HepG2 (cell line): ENCODE results near the gene DNAL4. TPM values are rescaled to one million over a fixed set of nuclear protein-coding genes. Genes with fewer than 3 reads are reported as not detected.
A peak's percentile ranks its signal among the peaks of the same experiment; 100 is the strongest.

Experiments used
- CC2D1A ChIP-seq: sonication (generic); formaldehyde crosslinking; IDR thresholded peaks from 2 replicates; pipeline ENCODE4 v1.8.1; 2023; ENCODE audit warnings: mild to moderate bottlenecking, missing genetic modification reagents
- ELF4 ChIP-seq: sonication (generic); formaldehyde crosslinking; IDR thresholded peaks from 2 replicates; pipeline ENCODE4 v1.5.0; 2020; ENCODE audit warnings: missing genetic modification reagents, mild to moderate bottlenecking, moderate library complexity, borderline replicate concordance
- FOXM1 ChIP-seq: sonication (generic); formaldehyde crosslinking; IDR thresholded peaks from 2 replicates; pipeline ENCODE4 v1.5.0; 2020; ENCODE audit warnings: missing genetic modification reagents
- JARID2 ChIP-seq: sonication (generic); formaldehyde crosslinking; IDR thresholded peaks from 2 replicates; pipeline ENCODE4 v1.8.1; 2023; ENCODE audit warnings: missing genetic modification reagents, inconsistent platforms; ENCODE audit not compliant: insufficient replicate concordance
- KDM5B ChIP-seq: sonication (generic); formaldehyde crosslinking; IDR thresholded peaks from 2 replicates; pipeline ENCODE4 v1.4.0; 2020; ENCODE audit warnings: missing genetic modification reagents, mild to moderate bottlenecking, borderline replicate concordance
- MBNL3 ChIP-seq: fragments of 250-450 bp; sonication (Bioruptor Pico); conservative IDR thresholded peaks from 2 replicates; pipeline ENCODE4 v1.8.0; 2022; ENCODE audit warnings: mild to moderate bottlenecking, inconsistent platforms
- NPAS2 ChIP-seq: sonication (generic); formaldehyde crosslinking; IDR thresholded peaks from 2 replicates; pipeline ENCODE4 v1.8.0; 2022; ENCODE audit warnings: mild to moderate bottlenecking, missing genetic modification reagents, borderline replicate concordance
- SKI ChIP-seq: fragments of 450-650 bp; IDR thresholded peaks from one replicate; pipeline ENCODE4 v1.6.1; 2018; ENCODE audit warnings: mild to moderate bottlenecking; ENCODE audit not compliant: partially characterized antibody
- ZNF367 ChIP-seq: sonication (generic); formaldehyde crosslinking; IDR thresholded peaks from 2 replicates; pipeline ENCODE4 v1.4.0; 2020; ENCODE audit warnings: missing genetic modification reagents, borderline replicate concordance
- ZNF619 ChIP-seq: sonication (generic); formaldehyde crosslinking; IDR thresholded peaks from 2 replicates; pipeline ENCODE4 v1.4.0; 2020; ENCODE audit warnings: mild to moderate bottlenecking, missing genetic modification reagents
- ZNF670 ChIP-seq: sonication (generic); formaldehyde crosslinking; IDR thresholded peaks from 2 replicates; pipeline ENCODE4 v1.8.0; 2022; ENCODE audit warnings: mild to moderate bottlenecking, missing genetic modification reagents, borderline replicate concordance
- ZNF790 ChIP-seq: sonication (generic); formaldehyde crosslinking; IDR thresholded peaks from 2 replicates; pipeline ENCODE4 v1.8.0; 2022; ENCODE audit warnings: missing genetic modification reagents, mild to moderate bottlenecking, borderline replicate concordance
- polyA plus RNA-seq, 8 experiments: library from polyadenylated mRNA; depleted of rRNA in 3 of 8; stranded (reverse) in 7 of 8; unstranded in 1 of 8; fragments of >200 nt; fragmentation: Illumina TruSeq in 4 of 8; extraction: Trizol in 4 of 8; gene quantifications; 2 replicates each; pipeline versions ENCODE4 v1.2.1 to v1.2.3, GENCODE V29; 2011 to 2016; ENCODE audit warnings: low read depth in 4 of 8, missing spikeins in 1 of 8, mixed read lengths in 1 of 8; ENCODE audit not compliant: insufficient read depth in 1 of 8
- total RNA-seq, 5 experiments: library from RNA; depleted of rRNA; stranded (reverse); fragments of >200 nt; fragmentation: Illumina TruSeq; extraction: Trizol; gene quantifications; 2 replicates each; pipeline ENCODE4 v1.2.3, GENCODE V29; 2016; ENCODE audit warnings: low read depth in 1 of 5
- TF ChIP-seq, protein P1 (sequence below): sonication (generic); formaldehyde crosslinking; IDR thresholded peaks from 2 replicates; pipeline ENCODE4 v1.8.0; 2022; ENCODE audit warnings: mild to moderate bottlenecking, missing genetic modification reagents
- TF ChIP-seq, protein P2 (sequence below): sonication (generic); formaldehyde crosslinking; IDR thresholded peaks from 2 replicates; pipeline ENCODE4 v1.4.0; 2020; ENCODE audit warnings: mild to moderate bottlenecking, missing genetic modification reagents
- TF ChIP-seq, protein P3 (sequence below): sonication (generic); formaldehyde crosslinking; IDR thresholded peaks from 2 replicates; pipeline ENCODE4 v1.4.0; 2020; ENCODE audit warnings: missing genetic modification reagents, borderline replicate concordance
- TF ChIP-seq, protein P4 (sequence below): sonication (generic); formaldehyde crosslinking; IDR thresholded peaks from 2 replicates; pipeline ENCODE4 v1.4.0; 2020; ENCODE audit warnings: missing genetic modification reagents
- TF ChIP-seq, protein P5 (sequence below): sonication (generic); formaldehyde crosslinking; IDR thresholded peaks from 2 replicates; pipeline ENCODE4 v1.4.0; 2020; ENCODE audit warnings: missing genetic modification reagents
- TF ChIP-seq, protein P6 (sequence below): IDR thresholded peaks from 2 replicates; pipeline ENCODE4 v1.6.1; 2016; ENCODE audit warnings: low read depth, borderline replicate concordance
- TF ChIP-seq, protein P7 (sequence below): sonication (generic); formaldehyde crosslinking; IDR thresholded peaks from 2 replicates; pipeline ENCODE4 v1.4.0; 2020; ENCODE audit warnings: missing genetic modification reagents; ENCODE audit errors: not compliant biosample characterization

DNAL4 gene
- total and polyA plus RNA-seq, 2 of the 13 experiments (the other 11 are each of a cell fraction or from before 2014, with no cell fraction given): 8.0 to 10.7 TPM

DNA sequence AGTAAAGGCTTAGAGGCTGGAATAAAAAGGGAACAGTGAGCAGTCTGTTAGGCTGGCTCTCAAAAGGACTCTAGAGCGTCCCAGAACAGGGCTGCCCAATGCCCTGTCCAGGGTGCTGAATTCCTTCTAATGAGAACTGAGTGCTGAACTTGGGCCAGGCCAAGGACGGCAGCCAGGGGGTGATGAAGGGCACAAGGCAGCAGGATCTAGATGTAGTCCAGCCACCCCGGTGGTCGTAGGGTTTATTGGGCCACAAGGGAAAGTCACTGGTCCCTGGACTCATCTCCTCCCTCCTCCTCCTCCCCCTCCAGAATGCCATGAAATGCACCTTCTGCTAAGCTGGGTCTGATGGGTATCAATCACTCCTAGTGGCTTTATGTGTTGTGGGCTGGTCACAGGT lies 30.6 kb upstream of the DNAL4 start (continued):
- TF ChIP-seq ZNF790 (CRISPR knock-in tag) (no peak; the same call in 1 of the 2 replicates), ZNF670 (no peak), MBNL3 (CRISPR knock-in tag) (no peak), SKI (no peak), ELF4 (no peak), NPAS2 (CRISPR knock-in tag) (no peak), ZNF619 (CRISPR knock-in tag) (no peak), JARID2 (no peak), KDM5B (CRISPR knock-in tag) (0 out of 2 replicates have a peak, but pooled peaks have one; percentile 26), CC2D1A (CRISPR knock-in tag) (no peak), ZNF367 (CRISPR knock-in tag) (peak; percentile 48; the same call in 1 of the 2 replicates), FOXM1 (no peak)
- TF ChIP-seq, protein P1, sequence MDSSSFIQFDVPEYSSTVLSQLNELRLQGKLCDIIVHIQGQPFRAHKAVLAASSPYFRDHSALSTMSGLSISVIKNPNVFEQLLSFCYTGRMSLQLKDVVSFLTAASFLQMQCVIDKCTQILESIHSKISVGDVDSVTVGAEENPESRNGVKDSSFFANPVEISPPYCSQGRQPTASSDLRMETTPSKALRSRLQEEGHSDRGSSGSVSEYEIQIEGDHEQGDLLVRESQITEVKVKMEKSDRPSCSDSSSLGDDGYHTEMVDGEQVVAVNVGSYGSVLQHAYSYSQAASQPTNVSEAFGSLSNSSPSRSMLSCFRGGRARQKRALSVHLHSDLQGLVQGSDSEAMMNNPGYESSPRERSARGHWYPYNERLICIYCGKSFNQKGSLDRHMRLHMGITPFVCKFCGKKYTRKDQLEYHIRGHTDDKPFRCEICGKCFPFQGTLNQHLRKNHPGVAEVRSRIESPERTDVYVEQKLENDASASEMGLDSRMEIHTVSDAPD (CRISPR knock-in tag): no peak
- TF ChIP-seq, protein P2, sequence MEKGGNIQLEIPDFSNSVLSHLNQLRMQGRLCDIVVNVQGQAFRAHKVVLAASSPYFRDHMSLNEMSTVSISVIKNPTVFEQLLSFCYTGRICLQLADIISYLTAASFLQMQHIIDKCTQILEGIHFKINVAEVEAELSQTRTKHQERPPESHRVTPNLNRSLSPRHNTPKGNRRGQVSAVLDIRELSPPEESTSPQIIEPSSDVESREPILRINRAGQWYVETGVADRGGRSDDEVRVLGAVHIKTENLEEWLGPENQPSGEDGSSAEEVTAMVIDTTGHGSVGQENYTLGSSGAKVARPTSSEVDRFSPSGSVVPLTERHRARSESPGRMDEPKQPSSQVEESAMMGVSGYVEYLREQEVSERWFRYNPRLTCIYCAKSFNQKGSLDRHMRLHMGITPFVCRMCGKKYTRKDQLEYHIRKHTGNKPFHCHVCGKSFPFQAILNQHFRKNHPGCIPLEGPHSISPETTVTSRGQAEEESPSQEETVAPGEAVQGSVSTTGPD: no peak
- TF ChIP-seq, protein P3, sequence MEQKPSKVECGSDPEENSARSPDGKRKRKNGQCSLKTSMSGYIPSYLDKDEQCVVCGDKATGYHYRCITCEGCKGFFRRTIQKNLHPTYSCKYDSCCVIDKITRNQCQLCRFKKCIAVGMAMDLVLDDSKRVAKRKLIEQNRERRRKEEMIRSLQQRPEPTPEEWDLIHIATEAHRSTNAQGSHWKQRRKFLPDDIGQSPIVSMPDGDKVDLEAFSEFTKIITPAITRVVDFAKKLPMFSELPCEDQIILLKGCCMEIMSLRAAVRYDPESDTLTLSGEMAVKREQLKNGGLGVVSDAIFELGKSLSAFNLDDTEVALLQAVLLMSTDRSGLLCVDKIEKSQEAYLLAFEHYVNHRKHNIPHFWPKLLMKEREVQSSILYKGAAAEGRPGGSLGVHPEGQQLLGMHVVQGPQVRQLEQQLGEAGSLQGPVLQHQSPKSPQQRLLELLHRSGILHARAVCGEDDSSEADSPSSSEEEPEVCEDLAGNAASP: peak; percentile 80; the same call in 1 of the 2 replicates
- TF ChIP-seq, protein P4, sequence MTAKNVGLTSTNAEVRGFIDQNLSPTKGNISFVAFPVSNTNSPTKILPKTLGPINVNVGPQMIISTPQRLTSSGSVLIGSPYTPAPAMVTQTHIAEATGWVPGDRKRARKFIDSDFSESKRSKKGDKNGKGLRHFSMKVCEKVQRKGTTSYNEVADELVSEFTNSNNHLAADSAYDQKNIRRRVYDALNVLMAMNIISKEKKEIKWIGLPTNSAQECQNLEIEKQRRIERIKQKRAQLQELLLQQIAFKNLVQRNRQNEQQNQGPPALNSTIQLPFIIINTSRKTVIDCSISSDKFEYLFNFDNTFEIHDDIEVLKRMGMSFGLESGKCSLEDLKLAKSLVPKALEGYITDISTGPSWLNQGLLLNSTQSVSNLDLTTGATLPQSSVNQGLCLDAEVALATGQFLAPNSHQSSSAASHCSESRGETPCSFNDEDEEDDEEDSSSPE (CRISPR knock-in tag): no peak
- TF ChIP-seq, protein P5, sequence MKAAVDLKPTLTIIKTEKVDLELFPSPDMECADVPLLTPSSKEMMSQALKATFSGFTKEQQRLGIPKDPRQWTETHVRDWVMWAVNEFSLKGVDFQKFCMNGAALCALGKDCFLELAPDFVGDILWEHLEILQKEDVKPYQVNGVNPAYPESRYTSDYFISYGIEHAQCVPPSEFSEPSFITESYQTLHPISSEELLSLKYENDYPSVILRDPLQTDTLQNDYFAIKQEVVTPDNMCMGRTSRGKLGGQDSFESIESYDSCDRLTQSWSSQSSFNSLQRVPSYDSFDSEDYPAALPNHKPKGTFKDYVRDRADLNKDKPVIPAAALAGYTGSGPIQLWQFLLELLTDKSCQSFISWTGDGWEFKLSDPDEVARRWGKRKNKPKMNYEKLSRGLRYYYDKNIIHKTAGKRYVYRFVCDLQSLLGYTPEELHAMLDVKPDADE (CRISPR knock-in tag): no peak
- TF ChIP-seq, protein P6, sequence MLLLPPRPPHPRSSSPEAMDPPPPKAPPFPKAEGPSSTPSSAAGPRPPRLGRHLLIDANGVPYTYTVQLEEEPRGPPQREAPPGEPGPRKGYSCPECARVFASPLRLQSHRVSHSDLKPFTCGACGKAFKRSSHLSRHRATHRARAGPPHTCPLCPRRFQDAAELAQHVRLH: peak; percentile 90; the same call in 1 of the 2 replicates
- TF ChIP-seq, protein P7, sequence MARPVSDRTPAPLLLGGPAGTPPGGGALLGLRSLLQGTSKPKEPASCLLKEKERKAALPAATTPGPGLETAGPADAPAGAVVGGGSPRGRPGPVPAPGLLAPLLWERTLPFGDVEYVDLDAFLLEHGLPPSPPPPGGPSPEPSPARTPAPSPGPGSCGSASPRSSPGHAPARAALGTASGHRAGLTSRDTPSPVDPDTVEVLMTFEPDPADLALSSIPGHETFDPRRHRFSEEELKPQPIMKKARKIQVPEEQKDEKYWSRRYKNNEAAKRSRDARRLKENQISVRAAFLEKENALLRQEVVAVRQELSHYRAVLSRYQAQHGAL (CRISPR knock-in tag): no peak
